Heart right ventricle (tissue), 16 donors: ENCODE measurements around the gene HNRNPA3. TPM values are rescaled to one million over a fixed set of nuclear protein-coding genes. Genes with fewer than 3 reads are reported as not detected.
"Not testable (repeated sequence)": the region's sequence is repeated elsewhere in the genome, so short reads cannot be mapped to it uniquely, and the experiment has no call there.

Source experiments
- ATAC-seq, 8 donors: fragments of 200-7000 bp; cut with Tn5 transposase; one replicate each; pipeline ENCODE4 v1.9.1; 2020; ENCODE audit warnings: mild to moderate bottlenecking in 8 of 8, moderate library complexity in 8 of 8, moderate number of reproducible peaks in 1 of 8
- DNase-seq, 2 donors: peaks; one replicate each; pipeline ENCODE4 v3.0.0-alpha.2; 2020
- H3K27ac ChIP-seq, 10 donors: fragments of 200-600 bp; sonication (generic) in 2 of 10; one replicate each; pipeline versions ENCODE4 v1.5.0 to v1.8.0; 2020 to 2022; ENCODE audit warnings: mild to moderate bottlenecking in 3 of 10
- H3K27me3 ChIP-seq, 7 donors: fragments of 200-600 bp; one replicate each; pipeline ENCODE4 v1.8.0; 2021 to 2022; ENCODE audit warnings: mild to moderate bottlenecking in 2 of 7
- H3K36me3 ChIP-seq, 9 donors: fragments of 200-600 bp; sonication (generic) in 1 of 9; one replicate each; pipeline versions ENCODE4 v1.5.0 to v1.8.0; 2020 to 2022; ENCODE audit warnings: mild to moderate bottlenecking in 2 of 9
- H3K4me1 ChIP-seq, 9 donors: fragments of 200-600 bp; sonication (generic) in 1 of 9; one replicate each; pipeline versions ENCODE4 v1.5.0 to v1.8.0; 2020 to 2022; ENCODE audit warnings: mild to moderate bottlenecking in 4 of 9
- H3K4me3 ChIP-seq, 10 donors: fragments of 200-600 bp; sonication (generic) in 2 of 10; one replicate each; pipeline versions ENCODE4 v1.5.0 to v1.8.0; 2020 to 2022; ENCODE audit warnings: mild to moderate bottlenecking in 7 of 10, moderate library complexity in 2 of 10
- H3K9me3 ChIP-seq, 11 donors: fragments of 200-600 bp in 10 of 11; sonication (generic) in 2 of 11; one replicate each; pipeline versions ENCODE4 v1.5.0 to v1.8.0; 2013 to 2022; ENCODE audit warnings: mild to moderate bottlenecking in 2 of 11, control low read depth in 1 of 11, moderate library complexity in 1 of 11
- CTCF ChIP-seq, 9 donors: fragments of 200-600 bp; sonication (generic) in 2 of 9; IDR thresholded peaks; one replicate each; pipeline versions ENCODE4 v1.5.0 to v1.8.0; 2021 to 2022; ENCODE audit warnings: antibody characterized with exemption in 9 of 9, mild to moderate bottlenecking in 5 of 9, moderate library complexity in 1 of 9
- WGBS, 2 donors: extraction: QIAGEN DNeasy Blood & Tissue Kit; methylation state at CpG; one replicate each; pipeline ENCODE4 v1.1.7; 2013; ENCODE audit warnings: inconsistent platforms in 1 of 2; 5-methylcytosine and 5-hydroxymethylcytosine counted together
- intact Hi-C, 10 donors: fragments of 100-400 bp; cut with DNase I; formaldehyde crosslinking; loops; one replicate each; pipeline versions ENCODE4 v1.11.1 to v1.14.2; 2022
- polyA plus RNA-seq, 2 donors: library from polyadenylated mRNA; stranded (reverse); fragments of 200-250 nt; gene quantifications; one replicate each; pipeline ENCODE4 v1.2.3, GENCODE V29; 2013
- total RNA-seq, 10 donors: library from RNA; stranded (reverse); fragmentation: NEBNext Ultra II Directional in 3 of 10; extraction: Animal tissue kit (Norgen Biotek cat#: 25700) in 3 of 10; gene quantifications; one replicate each; pipeline versions ENCODE4 v1.2.1 to v1.2.4, GENCODE V29; 2021 to 2023
- donor health status: Arrhythmogenic right ventricular cardiomyopathy.
- donor health status: ischemic (EF 13 %, LVEDD 7.1; RV severe dilation, severe dysfunction).
- donor health status: healthy with polysubstance abuse.
- donor health status: DM: no; HTN: yes; CAD: no.
- donor health status: DM: no; HTN: no; CAD: no.
- donor health status: ischemic (EF 25% LVEDD 6.9; RV normal size, moderate dysfunction).
- donor health status: ischemic (EF 25% LVEDD 5.7; RV mildly dilated, moderate dysfunction).
- donor health status: healthy.
- donor health status: DM: yes; HTN: yes; CAD: no.
- donor health status: Ischemic cardiomyopathy.
- donor health status: ischemic (EF 35%, LVEDD 5.7; RV mildly dilated, moderate dysfunction).
- donor health status: nonischemic (EF 11% LVEDD 7.7; RV severe dilation, severe dysfunction).
- donor health status: DM: yes; HTN: yes; CAD: no.
- donor health status: PGD.
- donor health status: ischemic (EF 29% LVEDD 5.4; RV normal size, mild dysfunction).
- donor health status: nonischemic (EF 23%, LVEDD 6.1; RV moderate dilation, normal function).

Gene HNRNPA3
- total and polyA plus RNA-seq, 12 donors: 63.7 to 93.8 (median 80.1) TPM

GRCh38 chr2:177245010-177245422, 32.4 kb downstream of the HNRNPA3 start:
- peak in 1 of 8 donors; percentile 27 for ATAC-seq
- TF ChIP-seq CTCF (IDR thresholded peaks at IDR 0.05): no peak
- H3K9me3 ChIP-seq: no peaks in the 10 kb centered on the region
- intact Hi-C loops: no loop called here
- H3K4me1 ChIP-seq: peaks cover 21 to 100% (median 99%) of the 10 kb centered on the region in 9 donors
- H3K27ac ChIP-seq: peak overlapping the region in 8 of 10 donors; percentile 18 to 90 (median 76)
- 48 to 59% methylated on average over 4 of the region's 4 CpGs for WGBS, 2 donors
- no peaks in the 10 kb centered on the region for H3K27me3 ChIP-seq
- no peak overlapping the region for H3K4me3 ChIP-seq
- peaks cover 0 to 18% (median 0%) of the 10 kb centered on the region in 9 donors for H3K36me3 ChIP-seq
- DNase-seq: no peak

GRCh38 chr2:177246000-177246399, 33.4 kb downstream of the HNRNPA3 start:
- Histone ChIP-seq H3K27ac (peak overlapping the region in 8 of 10 donors; percentile 18 to 90 (median 58)), H3K4me3 (no peak overlapping the region), H3K9me3 (no peaks in the 10 kb centered on the region), H3K36me3 (peaks cover 0 to 24% (median 0%) of the 10 kb centered on the region in 9 donors), H3K27me3 (no peaks in the 10 kb centered on the region), H3K4me1 (peaks cover 19 to 100% (median 99%) of the 10 kb centered on the region in 9 donors)
- TF ChIP-seq CTCF (IDR thresholded peaks at IDR 0.05): no peak
- ATAC-seq (peak in 1 of 8 donors; percentile 6), DNase-seq (no peak)
- intact Hi-C loops: no loop called here
- WGBS, 2 donors: 15 to 22% methylated on average over 3 of the region's 3 CpGs

- WGBS, 2 donors: 90 to 98% methylated on average over 2 of the region's 2 CpGs
- H3K4me3 ChIP-seq, ATAC-seq, intact Hi-C loops, H3K9me3 ChIP-seq, DNase-seq, H3K27me3 ChIP-seq: not testable (repeated sequence)
- peak overlapping the region in 7 of 10 donors; percentile 18 to 90 (median 72) for H3K27ac ChIP-seq
- peaks cover 0 to 24% (median 0%) of the 10 kb centered on the region in 9 donors for H3K36me3 ChIP-seq
- peaks cover 21 to 100% (median 99%) of the 10 kb centered on the region in 9 donors for H3K4me1 ChIP-seq
These were observed 34.0 kb downstream of the HNRNPA3 start for GRCh38 chr2:177246523-177247030.

- H3K27me3 ChIP-seq: no peaks in the 10 kb centered on the region
- peaks cover 27 to 100% (median 99%) of the 10 kb centered on the region in 9 donors for H3K4me1 ChIP-seq
- H3K36me3 ChIP-seq: peaks cover 0 to 24% (median 0%) of the 10 kb centered on the region in 9 donors
- H3K4me3 ChIP-seq: no peak overlapping the region
- ATAC-seq: peak in 1 of 8 donors; percentile 31
- intact Hi-C loops: no loop called here
- TF ChIP-seq CTCF (IDR thresholded peaks at IDR 0.05): no peak
- 63 to 65% methylated on average over 6 of the region's 6 CpGs for WGBS, 2 donors
- no peaks in the 10 kb centered on the region for H3K9me3 ChIP-seq
- no peak for DNase-seq
- peak overlapping the region in 6 of 10 donors; percentile 3 to 89 (median 32) for H3K27ac ChIP-seq
These were observed 35.2 kb downstream of the HNRNPA3 start for GRCh38 chr2:177247693-177248262.

GRCh38 chr2:177249038-177249437, 36.4 kb downstream of the HNRNPA3 start:
- WGBS, 2 donors: 91 to 92% methylated on average over 7 of the region's 7 CpGs
- intact Hi-C loops: no loop called here
- ATAC-seq: no peak
- H3K4me3 ChIP-seq: no peak overlapping the region
- H3K27me3 ChIP-seq: no peaks in the 10 kb centered on the region
- peaks cover 27 to 100% (median 99%) of the 10 kb centered on the region in 9 donors for H3K4me1 ChIP-seq
- H3K27ac ChIP-seq: no peak overlapping the region
- DNase-seq: no peak
- no peaks in the 10 kb centered on the region for H3K9me3 ChIP-seq
- TF ChIP-seq CTCF (IDR thresholded peaks at IDR 0.05): no peak
- H3K36me3 ChIP-seq: peaks cover 0 to 22% (median 0%) of the 10 kb centered on the region in 9 donors
